IPS-11a (cell line): Measurements from ENCODE around the gene HNRNPAB.
"Not testable (repeated sequence)": the region's sequence is repeated elsewhere in the genome, so short reads cannot be mapped to it uniquely, and the experiment has no call there.

Experiments used
- H3K4me3 ChIP-seq: one replicate; pipeline ENCODE4 v1.5.1; 2013; ENCODE audit warnings: low read depth, low read length, control low read depth

HNRNPAB gene

DNA sequence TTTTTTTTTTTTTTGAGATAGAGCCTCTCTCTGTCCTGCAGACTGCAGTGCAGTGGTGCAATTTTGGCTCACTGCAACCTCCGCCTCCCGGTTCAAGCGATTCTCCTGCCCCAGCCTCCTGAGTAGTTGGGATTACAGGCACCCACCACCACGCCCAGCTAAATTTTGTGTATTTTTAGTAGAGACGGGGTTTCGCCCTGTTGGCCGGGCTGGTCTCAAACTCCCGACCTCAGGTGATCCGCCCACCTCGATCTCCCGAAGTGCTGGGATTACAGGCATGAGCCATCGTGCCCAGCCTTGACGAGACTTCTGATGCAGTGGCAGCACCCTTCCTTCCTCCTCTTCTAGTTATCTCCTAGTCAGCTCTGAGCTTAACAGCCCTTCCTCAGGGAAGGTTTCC is 24.8 kb downstream of the HNRNPAB start:
- not testable (repeated sequence) for H3K4me3 ChIP-seq

DNA sequence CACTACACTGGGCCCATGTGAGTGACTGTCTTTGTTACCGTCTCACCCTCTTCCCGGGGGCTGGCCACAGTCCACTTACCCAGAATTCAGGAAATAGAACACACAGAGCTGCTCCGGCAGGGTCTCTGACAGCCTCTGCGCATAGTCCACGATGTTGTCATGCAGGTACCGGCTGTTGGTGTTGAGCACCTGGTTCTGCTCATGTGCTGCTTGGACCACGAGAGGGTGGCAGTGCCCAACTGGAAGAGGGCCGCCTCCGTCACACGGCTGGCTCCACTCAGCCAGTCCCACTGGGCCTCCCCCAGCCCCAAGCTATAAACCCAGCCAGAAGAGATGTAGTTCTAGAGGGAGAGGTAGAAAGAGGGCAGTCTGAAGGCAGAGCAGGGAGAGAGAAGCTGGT is 25.5 kb downstream of the HNRNPAB start:
- H3K4me3 ChIP-seq, result no peak overlapping the region

DNA sequence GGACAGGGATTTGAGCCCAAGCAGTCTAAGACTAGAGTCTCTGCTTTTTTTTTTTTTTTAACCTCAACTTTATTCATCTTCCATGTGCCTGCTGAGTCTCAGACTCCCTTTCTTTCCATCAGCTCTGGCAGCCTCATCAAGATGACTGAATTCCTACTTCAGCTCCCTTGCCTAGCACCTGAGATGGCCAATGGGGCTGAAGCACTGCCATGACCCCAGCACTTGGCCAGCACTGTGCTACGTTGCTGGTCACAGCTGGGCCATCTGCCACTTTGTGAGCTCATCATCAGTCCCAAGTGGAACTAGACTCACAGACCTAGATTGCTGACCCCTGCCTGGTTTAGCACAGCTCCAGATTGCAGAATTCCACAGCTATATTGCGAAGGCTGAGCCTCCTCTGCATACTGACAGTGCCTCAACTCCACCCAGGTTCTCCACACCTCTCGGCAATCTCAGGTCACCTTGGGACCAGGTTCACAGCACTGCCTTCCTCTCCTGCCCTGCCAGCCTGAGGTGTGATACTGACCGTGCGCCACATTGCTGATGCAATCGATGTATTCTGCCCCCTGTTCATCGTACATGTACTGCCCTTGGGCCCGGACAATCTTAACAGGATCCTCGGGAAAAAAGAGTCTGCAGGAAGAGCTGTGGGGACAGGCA is 26.7 kb downstream of the HNRNPAB start:
- H3K4me3 ChIP-seq, result no peak overlapping the region

DNA sequence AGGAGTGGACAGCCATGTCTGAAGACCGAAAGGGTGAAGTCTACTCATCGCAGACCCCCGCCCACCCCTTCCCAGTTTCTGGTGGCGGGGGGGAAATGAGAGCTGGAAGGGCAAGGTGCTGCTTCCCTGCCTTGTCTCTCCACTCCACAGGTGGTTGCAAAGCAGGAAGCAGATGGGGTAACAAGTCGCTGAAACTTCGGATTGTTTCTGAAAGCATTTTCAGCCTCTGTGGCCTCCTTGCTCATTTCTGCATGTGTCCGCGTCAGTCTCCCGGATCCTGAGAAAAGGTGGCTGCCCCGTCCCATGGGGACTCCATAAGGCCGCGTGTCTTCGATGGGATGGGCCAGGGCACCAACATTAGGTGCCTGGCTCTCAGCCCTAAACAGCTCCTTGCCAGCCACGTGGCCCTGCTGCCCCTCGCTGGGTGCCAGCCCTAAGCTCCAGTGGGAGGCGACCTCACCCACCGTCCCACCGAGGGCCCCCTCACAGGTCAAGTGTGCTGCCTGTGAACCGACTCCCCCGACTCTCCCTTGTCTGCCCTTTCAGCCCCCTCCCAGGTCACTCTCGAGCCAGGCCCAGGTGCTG is 27.3 kb downstream of the HNRNPAB start:
- H3K4me3 ChIP-seq, result peak overlapping the region; percentile 62

DNA sequence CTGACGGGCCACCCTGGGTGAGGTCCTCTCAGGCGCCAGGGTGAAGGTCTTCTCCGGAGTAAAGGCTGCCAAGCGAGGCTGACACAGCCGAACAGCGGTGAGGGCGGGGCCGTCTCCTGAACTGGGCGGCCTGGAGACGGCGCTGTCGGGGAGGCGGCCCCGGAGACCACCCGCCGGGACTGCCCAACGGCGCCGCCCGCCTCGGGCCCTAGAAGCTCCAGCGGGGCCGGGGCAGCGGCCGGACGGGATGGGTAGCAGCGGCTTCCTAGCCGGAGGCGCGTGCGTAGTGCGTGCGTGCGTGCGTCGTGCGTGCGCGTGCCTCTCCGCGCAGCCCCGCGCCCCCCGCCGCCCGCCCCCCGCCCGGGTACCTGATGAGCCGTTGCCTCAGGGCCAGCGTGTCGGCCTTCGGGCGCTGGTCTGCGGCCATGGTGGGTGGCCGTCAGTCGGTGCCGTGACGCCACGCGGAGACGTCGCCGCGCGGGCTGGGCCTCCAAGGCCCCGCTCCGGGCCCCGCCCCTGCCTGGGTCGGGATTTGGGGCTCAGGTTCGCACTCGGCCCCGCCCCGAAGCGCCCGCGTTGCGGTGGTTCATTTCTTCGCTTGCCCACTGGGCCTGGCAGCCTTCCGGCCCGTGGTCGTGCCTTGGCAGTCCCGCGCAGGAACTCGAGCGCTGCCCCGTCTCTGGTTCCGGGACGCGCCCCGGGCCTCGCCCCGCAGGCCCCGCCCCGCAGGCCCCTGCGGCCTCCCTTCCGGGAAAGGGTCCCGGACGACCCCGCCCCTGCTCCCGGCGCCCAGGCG is 28.0 kb downstream of the HNRNPAB start, which contains the start of gene PHYKPL:
Gene PHYKPL, minus strand, starts transcription at position 679 of the 796 bp plus-strand sequence. Its CDS starts 252 bp downstream, at position 427.
- H3K4me3 ChIP-seq, result peak within 1 kb of the TSS; percentile 62

DNA sequence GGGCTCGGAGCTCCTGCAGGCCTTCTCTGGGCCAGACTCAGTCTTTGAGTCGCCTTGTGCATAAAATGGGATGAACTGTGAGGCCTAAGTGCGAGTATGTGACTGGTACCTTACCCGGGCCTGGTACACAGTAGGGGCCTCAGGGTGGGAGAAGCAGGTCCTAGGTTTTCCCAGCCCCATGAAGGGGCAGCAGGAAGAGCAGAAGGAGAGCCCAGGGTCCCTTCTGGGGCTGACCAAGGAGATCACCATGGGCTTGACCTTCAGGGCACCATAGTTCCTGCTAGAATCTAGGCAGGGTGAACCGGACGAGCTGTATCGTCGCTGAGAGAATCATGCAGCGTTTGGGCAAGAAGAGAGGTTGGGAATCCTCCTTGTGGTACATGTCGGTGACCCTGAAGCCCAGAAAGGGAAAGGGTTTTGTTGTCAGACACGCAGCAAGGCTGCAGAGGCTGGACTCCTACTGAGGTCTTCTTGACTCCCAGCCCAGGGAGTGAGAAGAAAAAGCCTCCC is 28.6 kb downstream of the HNRNPAB start:
- H3K4me3 ChIP-seq, result peak overlapping the region; percentile 62

DNA sequence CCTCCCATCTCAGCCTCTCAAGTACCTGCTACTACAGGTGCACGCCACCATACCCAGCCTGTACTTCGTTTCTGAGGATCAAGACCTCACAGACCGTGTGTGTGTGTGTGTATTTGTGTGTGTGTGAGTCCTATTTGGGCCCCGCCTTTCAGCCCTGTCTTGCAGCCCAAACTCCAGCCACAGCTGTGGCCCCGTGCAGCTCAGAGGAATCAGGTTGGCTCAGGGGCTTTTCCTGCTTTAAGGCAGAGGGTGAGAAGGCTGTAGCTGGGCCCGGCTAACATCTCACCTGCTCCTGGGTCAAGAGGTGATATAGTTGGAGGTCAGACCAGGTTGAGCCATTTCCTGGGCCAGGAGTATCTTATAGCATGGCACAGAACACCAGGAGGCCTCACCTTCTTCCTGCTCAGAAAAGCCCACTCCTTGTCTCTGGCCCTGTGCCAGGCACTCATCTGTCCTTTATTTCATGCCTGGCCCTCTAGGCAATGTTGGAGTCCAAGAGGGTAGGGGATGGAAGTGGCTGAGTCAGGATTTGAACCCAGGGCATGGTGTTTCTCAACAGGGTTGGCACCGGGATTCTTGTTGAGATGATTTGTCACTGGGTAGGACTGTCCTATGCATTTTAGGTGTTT is 29.9 kb downstream of the HNRNPAB start:
- H3K4me3 ChIP-seq, result no peak overlapping the region

DNA sequence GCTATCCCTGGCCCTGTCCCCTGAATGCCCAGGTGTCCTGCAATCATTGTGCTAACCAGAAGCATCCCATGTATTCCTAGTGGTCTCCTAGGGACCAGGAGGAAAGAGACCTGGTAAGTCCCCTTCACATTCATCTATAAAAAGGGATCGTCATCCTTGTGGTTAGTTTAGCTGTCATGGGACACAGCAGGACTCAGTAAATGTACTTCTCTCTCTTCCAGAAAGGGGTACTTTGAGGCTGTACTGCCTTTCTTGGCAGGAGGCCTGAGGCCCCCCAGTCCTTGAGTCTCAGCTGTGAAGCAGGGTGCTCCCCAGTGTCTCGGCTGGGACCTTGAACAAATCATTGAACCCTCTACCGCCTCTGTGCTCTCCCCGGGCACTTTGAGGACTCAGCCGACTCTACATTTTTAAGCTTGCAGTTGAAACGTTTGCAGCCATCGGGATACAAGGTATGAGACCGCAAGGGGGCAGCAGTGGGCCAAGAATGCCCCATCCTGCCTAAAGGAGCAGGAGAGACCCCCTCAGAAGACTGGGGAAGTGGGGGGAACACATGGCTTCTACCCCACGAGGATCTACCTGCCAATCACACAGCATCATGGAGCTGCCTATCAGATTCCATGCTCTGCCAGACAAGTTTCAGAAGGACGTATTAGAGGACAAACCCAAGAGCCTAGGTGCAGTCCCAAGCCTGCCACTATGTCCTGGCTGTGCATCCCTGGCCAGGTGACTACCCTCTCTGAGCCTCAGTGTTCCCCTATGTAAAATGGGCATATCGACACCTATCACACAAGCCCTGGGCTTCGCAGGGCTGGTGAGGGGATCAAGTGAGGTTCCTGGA is 30.6 kb downstream of the HNRNPAB start:
- no peak overlapping the region for H3K4me3 ChIP-seq

DNA sequence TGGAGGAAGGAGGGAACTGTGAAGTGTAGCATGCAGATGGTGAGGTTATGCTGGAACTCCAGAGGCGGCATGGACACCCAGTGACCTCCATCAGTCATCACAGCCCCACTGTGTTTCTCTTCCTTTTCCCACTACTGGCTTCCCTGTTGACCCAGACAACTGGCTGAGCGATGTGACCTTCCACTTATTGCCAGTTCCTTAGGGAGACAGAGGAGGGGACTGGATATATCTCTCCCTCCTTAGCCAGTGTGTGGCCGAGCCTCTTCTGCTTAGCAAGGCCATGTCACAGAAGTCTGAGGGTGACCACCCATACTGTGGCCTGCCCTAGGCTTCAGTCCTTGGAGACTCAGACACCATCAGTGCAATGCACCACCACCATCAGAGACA is 31.2 kb downstream of the HNRNPAB start:
- no peak overlapping the region for H3K4me3 ChIP-seq

DNA sequence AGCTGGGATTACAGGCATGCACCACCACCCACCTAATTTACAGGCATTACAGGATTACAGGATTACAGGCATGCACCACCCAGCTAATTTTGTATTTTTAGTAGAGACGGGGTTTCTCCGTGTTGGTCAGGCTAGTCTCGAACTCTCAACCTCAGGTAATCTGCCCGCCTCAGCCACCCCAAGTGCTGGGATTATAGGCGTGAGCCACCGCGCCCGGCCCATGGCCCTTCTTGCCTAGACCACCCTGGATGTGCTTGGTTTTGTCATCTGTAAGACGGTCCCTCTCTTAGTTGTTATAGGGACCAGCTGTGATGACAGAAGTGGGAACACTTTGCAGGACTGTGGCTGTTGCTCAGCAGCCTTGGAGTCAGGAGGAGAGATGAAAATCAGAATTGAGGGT is 31.8 kb downstream of the HNRNPAB start:
- H3K4me3 ChIP-seq, result no peak overlapping the region

DNA sequence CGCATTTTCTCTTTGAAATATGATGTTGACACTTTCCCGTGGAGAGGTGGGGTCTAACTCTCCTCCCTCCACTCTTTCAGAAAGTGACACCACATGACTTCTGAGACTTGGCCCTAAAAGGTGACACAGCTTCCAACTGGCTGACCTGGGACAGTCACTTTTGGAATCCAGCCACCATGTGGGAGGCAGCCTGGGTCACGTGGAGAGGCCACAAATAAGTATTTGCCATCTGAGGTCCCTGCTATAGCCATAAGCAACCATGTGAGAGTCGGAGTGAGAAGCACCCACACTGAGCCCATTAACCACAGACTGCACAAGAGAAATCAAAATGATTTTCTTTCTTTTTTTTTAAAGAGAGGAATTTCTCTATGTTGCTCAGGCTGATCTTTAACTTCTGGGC is 32.3 kb downstream of the HNRNPAB start:
- no peak overlapping the region for H3K4me3 ChIP-seq

DNA sequence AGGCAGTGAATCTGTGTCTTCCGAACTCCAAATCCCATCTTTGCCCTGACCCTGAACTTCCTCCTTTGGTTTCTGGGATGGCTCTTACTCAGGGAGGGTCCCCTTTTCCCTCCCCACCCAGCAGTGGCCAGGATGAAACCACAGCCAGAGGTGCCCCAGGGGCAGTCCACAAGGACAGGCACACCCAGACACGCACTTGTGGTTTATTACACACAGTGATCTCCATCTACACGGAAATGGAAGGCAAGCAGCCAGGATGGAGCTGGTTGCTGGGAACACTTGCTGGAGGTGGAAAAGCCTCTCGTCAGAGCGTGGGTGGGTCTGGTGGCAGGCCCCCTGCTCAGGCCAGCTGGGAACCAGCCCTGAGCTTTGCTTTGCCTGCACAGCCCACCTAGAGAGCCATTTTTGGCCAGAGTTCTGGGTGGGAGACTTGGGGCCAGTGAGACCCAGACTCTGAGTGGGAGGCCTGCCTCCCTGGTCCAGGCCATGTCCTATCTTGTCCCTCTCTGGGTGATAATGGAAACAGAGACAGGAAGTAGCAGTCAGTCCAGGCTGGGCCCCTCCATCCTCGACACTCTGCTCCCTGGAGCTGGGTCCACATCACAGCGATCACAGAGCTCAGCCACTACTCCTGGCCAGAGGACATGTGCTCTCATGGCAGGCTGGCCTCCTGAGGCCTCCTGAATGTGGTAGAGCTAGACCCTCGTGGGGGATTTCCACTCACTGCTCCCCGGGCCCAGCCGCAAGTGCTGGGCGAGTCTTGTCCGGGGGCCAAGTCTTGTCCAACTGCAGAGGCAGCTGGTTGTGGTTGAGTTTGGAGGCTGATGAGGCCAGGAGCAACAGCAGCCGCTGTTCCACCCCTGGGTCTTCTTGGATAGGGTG is 33.3 kb downstream of the HNRNPAB start:
- H3K4me3 ChIP-seq, result no peak overlapping the region

DNA sequence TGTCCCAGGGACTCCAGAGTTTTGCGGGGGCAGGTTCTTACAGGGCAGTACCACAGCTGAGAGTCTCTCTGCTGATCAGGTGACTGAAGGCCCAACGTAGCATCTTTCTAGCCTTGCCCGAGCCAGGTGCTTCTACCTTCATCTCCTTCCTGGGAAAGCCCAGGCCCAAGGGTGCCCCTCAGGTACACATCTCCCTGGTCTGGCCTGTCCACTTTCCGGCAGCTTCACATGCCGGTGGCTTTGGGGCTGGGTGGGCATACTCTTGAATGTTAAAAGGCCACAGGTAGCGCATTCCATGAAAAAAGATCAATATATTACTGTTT is 33.9 kb downstream of the HNRNPAB start:
- H3K4me3 ChIP-seq, result no peak overlapping the region

DNA sequence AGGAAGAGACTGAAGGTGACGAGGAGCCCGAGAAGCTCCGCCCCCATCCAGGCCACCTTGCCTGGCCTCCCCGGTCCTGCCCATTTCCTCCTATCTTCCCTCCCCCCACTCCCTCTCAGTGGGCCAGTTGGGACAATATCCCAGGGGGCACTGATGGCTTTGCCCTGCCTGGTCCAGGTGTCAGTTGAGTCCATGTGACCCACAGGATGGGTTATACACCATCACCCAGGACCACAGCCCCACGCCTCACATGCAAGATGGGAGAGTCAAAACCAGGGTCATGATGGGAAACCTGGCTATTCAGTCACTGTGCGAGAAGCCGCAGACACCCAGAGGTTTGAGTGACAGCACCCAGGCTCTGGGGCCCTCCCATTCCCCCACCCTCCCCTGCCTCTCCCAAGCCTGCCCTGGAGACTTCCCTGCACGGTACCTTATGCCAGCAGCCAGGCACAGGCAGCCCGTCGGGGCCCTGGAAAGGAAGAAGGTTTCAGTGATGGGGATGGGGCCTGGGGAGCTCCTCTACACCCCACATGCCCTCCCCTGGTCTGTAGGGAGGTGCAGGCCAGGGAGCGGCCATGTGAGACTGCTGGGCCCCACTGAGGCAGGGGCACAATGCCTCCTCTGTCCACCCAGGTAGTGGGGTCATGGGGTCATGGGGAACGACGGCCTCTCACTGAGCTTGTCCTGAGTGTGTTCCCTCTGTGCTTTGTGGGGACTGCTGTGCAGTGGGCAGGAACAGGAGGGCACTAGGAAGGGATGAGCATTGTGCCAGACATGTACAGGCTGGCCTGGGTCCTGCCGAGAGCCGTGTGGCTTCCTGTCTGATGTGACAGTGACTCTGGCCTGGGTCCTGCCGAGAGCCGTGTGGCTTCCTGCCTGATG is 34.6 kb downstream of the HNRNPAB start:
- no peak overlapping the region for H3K4me3 ChIP-seq

DNA sequence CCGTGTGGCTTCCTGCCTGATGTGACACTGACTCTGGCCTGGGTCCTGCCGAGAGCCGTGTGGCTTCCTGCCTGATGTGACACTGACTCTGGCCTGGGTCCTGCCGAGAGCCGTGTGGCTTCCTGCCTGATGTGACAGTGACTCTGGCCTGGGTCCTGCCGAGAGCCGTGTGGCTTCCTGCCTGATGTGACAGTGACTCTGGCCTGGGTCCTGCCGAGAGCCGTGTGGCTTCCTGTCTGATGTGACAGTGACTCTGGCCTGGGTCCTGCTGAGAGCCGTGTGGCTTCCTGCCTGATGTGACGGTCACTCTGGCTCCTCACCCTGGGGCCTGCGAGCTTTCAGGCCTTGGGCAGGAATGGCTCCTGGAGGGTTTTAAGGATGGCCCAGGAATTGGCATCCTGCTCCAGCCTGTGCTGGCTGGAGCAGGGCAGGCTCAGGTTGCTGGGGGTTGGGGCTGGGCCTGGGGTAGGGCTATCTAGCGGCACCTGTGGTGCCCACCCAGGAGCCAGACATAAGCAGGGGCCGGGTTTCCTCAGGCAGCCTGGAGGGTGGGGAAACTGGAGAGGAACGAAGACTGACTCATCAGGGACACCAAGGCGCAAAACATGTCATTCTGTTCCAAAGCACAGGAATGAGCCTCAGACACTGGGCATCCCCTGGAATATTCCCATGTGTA is 35.4 kb downstream of the HNRNPAB start:
- H3K4me3 ChIP-seq, result not testable (repeated sequence)

DNA sequence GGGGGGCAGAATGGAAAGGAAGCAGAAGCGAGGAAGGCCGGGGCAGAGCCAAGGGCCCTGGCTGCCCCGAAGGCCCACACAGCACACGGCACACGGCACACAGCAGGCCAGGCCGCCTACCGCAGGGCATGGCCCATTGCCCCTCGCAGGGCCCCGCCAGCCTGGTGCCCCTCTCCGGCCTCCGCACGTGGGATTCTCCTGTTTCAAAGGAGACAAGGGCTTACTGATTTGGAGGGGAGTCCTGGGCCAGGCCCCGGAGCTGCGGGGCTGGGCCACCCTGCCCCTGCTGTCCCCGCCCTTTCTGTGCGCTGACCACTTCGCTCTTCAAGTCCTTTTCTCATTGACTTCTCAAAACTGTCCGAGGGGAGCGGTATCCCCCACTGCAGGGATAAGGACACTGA is 36.0 kb downstream of the HNRNPAB start:
- H3K4me3 ChIP-seq, result no peak overlapping the region

DNA sequence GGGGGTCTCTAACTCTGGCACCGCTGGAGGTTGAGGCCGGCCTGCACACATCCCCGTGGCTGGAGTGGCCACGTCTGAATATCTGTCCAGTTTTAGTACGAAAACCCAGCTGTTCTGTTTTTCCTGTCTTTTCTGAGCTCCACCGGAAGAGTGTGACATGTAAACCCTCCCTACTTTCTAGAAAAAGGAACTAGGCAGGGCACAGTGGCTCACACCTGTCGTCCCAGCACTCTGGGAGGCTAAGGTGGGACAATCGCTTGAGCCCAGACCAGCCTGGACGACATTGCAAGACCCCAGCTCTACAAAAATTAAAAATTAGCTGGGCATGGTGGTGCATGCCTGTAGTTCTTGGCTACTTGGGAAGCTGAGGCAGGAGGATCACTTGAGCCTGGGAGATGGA is 36.4 kb downstream of the HNRNPAB start:
- H3K4me3 ChIP-seq, result no peak overlapping the region

DNA sequence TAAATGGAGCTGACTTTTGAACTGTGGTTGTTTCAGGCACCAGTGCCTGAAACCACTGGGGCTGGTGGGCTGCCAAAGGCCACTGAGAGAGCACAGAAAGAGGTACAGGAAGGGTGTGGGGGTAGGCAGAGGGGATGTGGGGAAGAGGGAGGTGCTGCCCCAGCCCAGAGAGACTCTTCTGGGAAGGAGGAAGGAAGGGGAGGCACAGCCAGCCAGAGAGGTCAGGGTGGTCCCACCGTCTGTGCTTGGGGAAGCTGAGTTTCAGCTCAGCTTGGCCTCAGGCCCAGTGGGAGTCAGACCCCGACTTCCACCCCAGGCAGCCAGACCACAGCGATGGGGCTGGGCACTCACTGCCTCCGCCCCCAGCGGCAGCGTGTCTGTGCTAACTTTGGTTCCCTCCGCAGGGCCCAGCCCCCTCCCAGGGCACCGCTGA is 36.9 kb downstream of the HNRNPAB start:
- no peak overlapping the region for H3K4me3 ChIP-seq
